ENCODE measurements around the gene CYP51A1. TPM values are rescaled to one million over a fixed set of nuclear protein-coding genes. Genes with fewer than 3 reads are reported as not detected.
"Not testable (repeated sequence)": the region's sequence is repeated elsewhere in the genome, so short reads cannot be mapped to it uniquely, and the experiment has no call there.

CYP51A1 gene
- 32.2 TPM for polyA plus RNA-seq (ENCODE audit: insufficient read length)

DNA sequence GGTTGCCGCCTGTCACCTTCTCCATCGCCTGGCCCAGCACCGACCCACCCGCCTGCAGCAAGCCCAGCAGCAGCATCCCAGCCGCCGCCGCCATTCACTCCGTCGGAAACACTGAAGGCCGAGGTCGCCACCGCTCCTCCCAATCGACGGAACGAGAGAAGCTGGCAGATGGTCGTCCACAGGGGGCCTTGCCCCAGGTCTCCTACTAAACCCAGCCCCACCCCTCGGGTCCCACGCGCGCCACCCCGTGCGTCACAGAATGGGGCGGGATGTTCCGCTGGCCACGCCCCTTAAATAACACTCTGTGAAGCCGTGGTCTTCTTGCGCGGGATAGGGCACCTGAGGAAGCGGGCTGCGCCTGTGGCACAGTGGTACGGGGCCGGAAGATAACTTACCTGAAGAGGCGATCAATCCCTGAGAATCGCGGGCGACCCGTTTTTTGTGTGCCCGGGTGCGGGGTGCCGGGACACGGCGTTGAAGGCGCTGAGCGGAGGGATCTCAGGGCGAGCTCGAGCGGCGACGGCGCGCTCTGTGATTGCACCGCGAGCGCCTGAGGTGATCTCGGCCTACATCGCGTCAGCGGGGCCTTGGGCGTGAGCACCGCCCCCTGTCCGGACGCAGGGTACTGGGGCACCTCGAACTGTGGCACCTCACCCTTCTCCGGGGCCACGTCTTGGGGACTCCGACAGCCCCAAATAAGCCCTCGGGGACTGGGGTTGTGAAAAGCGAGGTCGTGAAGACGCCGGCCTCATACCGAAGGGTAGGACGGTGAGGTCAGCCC lies at the start of gene CYP51A1:
Gene CYP51A1 (minus strand): TSS at position 207 of the 781 bp plus-strand sequence. CDS start 113 bp downstream, at position 94.
- peak; percentile 77 for DNase-seq (ENCODE audit: low read depth)

DNA sequence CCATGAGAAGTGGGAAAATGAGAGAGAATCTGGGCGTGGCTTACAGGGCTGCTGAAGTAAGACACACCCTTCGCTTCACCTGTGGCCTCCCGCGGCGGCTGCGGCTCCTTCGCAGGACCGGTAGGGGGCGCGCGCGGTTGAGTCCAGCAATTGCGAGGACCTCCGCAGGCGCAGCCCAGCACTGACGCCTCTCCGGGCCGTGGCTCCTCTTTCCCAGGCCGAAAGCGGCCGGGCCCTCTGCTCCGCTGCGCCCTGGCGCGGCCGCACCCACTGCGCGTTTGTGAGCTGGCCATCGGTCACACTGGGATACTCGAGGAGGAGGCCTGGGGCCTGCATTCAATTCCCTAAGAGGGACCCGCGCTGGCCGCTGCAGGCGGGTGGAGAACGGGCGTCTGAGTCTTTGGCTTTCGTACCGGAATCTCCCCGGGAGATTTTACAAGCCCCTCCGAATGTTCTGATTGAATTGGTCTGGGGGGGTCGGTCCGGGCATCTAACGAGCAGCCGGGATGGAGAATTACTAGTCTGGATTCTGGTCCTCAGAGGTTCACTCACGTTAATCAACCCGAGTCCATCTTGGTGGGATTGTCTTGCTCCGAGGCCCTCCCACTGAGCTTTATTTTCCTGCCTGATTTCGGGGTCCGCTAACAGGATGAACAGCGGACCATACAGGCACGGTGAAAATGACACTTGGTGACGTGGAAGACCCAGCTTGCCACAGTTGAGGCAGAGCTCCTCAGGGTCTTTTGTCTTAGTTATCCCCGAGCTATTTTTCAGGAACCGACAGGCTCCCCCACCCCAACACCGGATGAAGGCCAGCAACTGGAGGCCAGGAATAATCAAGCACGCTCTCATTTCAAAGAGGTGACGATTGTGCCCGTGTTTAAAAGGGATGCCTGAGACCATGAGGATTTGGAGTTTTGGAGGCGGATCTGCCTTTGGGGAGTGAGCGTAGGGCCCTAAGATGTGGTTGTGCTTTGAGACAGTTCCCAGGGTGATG lies 44.9 kb upstream of the CYP51A1 start, which contains the start of gene LRRD1:
Gene LRRD1 (minus strand): TSS at position 215 of the 997 bp plus-strand sequence. CDS start 13,940 bp downstream, outside the sequence.
- peak; percentile 32 for DNase-seq (ENCODE audit: low read depth)

DNA sequence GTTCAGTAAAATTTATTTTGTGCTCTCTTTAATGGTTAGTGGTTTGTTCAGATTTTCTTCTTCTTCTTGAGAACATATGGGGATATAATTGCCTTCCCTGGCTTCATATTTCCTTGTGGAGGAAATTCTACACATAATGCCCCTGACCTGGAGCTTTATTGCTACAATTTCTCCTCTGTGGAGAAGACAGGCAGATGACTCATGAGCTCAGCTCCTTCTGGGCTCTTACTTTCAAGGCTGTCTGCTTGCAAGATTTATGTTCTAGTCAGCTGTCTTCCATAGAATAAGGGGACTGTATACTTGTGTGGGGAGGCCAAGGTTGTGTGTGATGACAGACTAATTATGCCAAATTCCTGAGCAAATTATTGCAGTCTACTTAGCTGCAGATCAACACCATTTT lies 43.1 kb upstream of the CYP51A1 start:
- DNase-seq (ENCODE audit: low read depth) = no peak

DNA sequence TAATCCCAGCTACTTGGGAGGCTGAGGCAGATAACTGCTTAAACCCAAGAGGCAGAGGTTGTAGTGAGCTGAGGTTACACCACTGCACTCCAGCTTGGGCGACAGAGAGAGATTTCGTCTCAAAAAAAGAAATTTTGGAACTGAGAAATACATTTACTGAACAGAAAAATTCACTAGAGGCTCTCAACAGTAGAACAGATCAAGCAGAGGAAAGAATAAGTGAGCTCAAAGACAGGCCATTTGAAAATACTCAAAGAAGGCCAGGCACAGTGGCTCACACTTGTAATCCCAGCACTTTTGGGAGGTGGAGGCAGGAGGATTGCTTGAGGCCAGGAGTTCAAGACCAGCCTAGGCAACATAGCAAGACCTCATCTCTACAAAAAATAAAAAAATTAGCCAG lies 35.3 kb upstream of the CYP51A1 start:
- DNase-seq (ENCODE audit: low read depth) = not testable (repeated sequence)

DNA sequence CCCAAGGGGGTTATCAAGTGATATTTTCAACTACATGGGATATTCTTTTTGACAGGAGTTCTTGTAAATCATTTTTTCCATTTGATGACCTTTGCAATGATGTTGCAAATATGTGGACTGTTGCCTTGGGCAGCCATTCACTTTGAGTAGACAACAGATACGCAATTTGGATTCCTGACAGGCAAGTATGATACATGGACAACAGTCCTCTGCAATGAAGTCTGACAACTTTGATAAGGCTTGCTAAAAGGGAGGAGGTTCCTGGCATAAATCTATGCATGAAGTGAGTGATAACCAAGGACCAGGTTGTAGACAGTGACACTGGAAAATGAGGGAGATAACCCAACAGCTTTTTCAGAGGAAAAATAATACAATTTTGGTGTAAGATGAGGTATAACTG lies 27.0 kb upstream of the CYP51A1 start:
- no peak for DNase-seq (ENCODE audit: low read depth)

DNA sequence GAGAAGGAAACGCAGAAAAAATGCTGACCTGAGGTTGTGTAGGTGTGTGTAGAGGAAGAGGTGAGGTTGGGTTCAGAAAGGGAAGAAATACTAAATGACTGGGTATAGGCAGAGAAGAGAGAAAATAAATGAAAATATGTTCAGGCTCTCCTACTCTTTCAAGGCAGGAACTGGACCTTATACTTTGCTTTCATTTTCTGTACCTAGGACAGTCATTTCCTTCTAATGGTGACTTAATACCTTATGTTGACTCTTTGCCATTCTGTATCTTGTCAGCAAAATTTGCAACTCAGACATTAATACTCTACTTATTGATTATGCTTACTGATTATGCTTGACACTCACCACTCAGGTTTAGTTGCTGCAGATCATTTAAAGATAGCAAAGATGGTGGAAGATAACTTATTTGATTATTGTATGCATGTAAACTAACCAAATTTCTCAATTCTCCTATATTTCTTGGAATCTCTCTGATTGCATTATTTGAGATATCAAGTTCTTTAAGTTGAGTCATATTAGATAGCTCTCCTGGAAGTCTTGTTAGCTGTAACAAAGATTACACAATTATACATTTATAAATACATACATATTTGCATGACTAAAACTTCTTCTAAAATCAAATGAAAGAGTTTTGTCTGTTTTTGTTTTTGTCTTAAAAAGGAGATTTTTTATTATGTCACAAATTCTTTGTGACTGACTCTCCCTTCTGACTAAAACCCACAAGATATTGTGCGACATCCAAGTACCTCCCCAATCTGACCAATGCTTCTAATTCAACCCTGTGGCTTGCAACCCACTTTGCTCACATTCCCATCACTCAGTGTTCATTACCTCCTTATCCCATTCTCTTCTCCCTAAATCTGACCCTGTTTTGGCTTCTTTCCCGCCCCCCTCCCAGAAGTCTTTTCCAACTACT lies 24.6 kb upstream of the CYP51A1 start:
- DNase-seq (ENCODE audit: low read depth) = no peak

DNA sequence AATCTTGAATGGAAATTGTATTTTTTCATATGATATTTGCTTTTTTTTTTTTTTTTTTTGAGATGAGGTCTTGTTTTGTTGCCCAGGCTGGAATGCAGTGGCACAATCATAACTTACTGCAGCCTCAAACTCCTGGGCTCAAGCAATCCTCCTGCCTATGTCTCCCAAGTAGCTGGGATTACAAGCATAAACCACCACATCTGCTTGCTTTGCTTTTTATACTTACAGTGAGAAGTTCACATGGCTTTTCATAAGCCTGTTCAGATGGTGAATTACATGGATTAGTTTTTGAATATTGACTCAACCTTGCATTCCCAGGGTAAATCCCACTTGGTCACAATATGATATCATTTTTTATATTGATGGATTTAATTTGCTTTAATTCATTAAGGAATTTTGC lies 22.7 kb upstream of the CYP51A1 start:
- no peak for DNase-seq (ENCODE audit: low read depth)

DNA sequence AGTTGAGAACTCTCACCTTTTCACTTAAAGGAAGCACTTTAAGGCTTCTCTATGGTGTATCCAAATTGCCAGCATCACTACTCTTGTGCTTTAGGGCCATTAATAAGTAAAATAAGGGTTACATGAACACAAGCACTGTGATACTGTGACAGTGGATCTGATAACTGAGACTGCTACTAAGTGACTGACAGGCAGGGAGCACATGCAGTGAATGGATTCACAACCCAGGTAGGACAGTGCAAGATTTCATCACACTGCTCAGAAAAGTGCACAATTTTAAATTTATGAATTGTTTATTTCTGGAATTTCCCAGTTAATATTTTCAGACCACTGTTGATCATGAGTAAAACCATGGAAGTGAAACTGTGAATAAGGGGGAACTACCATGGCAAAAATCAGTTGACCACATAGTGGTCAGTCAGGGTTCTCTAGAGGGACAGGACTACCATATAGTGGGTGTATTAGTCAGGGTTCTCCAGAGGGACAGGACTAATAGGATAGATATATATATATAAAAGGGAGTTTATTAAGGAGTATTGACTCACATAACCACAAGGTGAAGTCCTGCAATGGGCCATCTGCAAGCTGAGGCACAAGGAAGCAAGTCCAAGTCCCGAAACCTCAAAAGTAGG lies 20.9 kb upstream of the CYP51A1 start:
- DNase-seq (ENCODE audit: low read depth) = no peak

DNA sequence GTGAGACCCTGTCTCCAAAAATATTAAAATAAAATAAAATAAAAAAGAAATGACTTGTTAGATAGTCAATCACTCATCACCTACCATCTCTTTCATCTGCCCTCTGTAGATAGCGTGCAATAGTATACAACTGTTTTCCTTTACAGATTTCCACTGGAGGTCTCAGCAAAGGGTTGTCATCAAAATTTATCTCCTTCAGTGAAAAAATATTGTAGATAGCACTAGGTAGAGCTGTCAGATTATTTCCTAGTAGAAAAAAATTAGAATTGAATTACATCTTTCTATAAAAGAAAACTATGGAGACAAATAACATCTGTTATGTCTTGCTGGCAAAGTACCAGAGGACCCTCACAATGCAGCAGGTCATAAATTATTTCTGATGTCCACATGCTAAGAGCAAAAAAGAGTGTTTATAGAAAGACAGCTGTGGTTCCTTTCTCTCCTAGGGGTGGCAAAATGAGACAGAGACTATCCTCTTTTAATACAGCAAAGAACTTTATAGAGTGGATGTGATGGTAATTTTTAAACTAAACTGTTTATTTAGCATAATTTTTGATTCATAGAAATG lies 16.3 kb upstream of the CYP51A1 start:
- DNase-seq (ENCODE audit: low read depth) = no peak

DNA sequence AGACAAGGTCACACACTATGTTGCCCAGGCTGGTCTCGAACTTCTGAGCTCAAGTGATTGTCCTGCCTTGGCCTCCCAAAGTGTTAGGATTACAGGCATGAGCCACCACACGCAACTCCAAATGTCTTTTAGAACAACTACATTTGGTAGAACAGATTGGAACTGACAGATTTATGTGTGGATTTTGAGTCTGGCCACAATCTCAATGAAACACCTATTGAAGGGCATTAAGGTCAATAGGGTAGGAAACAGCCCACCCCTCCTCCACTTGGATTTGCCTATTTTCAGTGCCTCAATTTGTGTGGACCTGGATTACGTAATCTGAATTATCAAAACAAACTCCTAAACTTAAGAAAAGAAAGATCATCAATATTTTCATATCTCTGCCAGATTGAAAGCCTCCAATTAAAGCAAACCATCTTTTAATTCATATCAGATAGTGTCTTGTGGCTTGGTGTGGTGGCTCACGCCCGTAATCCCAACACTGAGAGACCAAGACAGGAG lies 15.5 kb upstream of the CYP51A1 start:
- no peak for DNase-seq (ENCODE audit: low read depth)

DNA sequence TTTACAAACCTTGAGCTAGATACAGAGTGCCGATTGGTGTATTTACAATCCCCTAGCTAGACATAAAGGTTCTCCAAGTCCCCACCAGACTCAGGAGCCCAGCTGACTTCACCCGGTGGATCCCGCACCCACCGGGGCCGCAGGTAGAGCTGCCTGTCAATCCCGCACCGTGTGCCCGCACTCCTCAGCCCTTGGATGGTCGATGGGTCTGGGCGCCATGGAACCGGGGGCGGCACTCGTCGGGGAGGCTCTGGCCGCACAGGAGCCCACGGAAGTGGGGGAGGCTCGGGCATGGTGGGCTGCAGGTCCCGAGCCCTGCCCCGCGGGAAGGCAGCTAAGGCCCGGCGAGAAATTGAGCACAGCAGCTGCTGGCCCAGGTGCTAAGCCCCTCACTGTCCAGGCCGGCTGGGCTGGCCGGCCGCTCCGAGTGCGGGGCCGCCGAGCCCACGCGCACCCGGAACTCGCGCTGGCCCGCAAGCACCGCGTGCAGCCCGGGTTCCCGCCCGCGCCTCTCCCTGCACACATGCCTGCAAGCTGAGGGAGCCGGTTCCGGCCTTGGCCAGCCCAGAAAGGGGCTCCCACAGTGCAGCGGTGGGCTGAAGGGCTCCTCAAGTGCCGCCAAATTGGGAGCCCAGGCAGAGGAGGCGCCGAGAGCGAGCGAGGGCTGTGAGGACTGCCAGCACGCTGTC lies 9.1 kb upstream of the CYP51A1 start:
- DNase-seq (ENCODE audit: low read depth) = not testable (repeated sequence)

DNA sequence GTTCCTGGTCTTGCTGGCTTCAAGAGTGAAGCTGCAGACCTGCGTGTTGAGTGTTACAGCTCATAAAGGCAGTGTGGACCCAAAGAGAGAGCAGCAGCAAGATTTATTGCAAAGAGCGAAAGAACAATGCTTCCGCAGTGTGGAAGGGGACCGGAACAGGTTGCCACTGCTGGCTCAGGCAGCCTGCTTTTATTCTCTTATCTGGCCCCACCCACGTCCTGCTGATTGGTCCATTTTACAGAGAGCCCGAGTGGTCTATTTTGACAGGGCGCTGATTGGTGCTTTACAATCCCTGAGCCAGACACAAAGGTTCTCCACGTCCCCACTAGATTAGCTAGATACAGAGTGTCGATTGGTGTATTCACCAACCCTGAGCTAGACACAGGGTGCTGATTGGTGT lies 8.5 kb upstream of the CYP51A1 start:
- DNase-seq (ENCODE audit: low read depth) = not testable (repeated sequence)

DNA sequence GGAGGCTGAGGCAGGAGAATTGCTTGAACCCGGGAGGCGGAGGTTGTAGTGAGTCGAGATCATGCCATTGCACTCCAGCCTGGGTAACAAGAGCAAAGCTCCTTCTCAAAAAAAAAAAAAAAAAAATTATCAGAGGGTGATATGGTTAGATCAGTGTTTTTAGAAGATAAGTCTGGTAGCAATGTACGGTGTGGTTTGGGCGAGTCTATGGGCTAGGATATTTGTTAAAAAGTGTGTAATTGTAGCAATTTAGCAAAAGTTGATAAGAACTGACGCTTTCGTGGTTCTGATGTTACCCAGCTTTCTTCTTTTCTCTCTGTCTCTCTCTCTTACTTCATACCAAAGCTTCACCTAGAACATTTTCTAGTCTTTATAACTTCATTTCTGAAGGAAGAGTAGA lies 6.9 kb upstream of the CYP51A1 start:
- DNase-seq (ENCODE audit: low read depth) = no peak

DNA sequence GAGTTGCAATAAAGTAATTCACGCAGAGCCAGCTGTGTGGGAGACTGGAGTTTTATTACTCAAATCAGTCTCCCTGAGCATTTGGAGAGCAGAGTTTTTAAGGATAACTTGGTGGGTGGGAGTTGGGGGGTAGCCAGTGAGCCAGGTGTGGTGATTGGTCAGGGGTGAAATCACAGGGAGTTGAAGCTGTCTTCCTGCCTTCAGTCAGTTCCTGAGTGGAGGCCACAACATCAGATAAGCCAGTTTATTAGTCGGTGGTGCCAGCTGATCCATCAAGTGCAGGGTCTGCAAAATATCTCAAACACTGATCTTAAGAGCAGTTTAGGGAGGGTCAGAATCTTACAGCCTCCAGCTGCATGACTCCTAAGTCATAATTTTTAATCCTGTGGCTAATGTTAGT lies 3.3 kb upstream of the CYP51A1 start:
- DNase-seq (ENCODE audit: low read depth) = no peak

DNA sequence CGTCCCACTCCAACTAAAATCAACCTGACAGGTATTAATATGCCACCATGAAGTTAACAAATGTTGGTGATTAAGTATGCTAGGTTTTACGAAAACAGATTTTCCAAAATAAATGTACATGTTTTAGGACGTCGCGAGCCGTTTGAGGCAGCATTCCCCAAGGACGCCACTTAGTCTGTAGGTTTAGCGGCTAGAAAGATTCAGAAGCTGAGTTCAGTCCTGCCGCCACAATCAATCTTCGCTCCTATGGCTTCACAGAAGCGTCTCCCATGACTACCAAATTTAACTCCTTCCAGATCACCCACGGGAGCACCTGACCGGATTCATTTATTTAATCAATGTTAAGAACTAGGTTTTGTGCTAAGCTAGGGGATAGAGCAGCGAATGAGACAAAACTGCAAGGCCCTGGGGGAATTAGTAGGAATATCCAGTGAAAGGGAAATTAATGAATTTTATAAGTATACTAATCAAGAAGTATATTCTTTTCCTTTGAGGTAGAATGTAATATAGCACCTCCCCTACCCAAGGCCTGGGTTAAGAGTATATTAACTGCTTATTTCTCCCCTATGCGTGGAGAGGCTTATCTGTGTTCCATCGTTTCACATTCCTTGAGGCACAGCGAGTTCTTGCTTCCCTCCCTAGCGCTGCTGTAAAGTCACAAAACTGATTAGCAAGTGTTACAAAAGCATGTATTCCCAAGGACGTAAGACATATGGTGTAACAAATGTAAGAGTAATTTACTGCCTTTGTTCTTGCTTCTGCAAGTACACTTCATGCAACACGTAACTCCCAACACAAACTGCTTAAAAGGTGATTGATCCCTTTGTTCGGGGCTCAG lies 994 bp upstream of the CYP51A1 start:
- peak; percentile 17 for DNase-seq (ENCODE audit: low read depth)

DNA sequence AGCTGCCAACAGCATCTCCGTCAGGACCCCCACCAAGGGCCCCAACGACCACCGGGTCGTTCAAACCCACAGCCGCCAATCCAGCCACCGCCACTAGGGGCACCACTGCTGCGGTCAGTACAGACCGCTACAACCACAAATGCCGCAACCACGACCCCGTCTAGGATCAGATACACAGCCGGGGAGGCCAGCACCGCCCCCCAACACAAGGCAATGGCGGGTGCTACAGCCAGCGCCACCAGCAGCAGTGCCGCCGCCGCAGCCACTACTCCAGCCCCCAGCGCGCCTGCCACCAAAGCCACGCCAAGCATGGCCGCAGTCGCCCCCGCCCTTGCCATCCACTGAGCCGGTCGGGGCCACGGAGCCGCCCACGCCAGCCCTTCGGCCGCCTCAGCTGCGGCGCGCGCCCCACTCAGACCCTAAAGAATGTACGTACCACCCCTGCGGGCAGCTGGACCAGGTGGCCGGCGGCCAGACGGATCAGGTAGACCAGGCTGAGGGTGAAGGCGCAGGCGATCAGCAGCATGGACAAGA lies 473 bp downstream of the CYP51A1 start:
- DNase-seq (ENCODE audit: low read depth) = peak; percentile 26

DNA sequence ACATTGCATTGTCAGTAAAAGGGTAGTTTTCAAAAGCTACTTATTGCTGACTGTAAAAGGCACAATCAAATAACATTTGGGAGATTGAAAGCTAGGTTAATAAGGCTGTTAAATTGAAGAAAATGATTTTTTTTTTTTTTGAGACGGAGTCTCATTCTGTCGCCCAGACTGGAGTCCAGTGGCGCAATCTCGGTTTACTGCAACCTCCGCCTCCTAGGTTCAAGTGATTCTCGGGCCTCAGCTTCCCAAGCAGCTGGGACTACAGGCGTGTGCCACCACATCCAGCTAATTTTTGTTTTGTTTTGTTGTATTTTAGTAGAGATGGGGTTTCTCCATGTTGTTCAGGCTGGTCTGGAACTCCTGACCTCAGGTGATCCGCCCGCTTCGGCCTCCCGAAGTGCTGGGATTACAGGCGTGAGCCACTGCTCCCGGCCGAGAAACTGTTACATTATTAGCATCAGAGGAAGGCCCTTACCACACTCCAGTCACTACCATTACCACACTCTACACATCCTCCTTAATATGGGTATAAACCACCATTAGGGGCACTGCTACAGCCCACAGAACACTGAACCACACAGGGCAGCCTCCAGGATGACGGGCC lies 1.0 kb downstream of the CYP51A1 start:
- no peak for DNase-seq (ENCODE audit: low read depth)

DNA sequence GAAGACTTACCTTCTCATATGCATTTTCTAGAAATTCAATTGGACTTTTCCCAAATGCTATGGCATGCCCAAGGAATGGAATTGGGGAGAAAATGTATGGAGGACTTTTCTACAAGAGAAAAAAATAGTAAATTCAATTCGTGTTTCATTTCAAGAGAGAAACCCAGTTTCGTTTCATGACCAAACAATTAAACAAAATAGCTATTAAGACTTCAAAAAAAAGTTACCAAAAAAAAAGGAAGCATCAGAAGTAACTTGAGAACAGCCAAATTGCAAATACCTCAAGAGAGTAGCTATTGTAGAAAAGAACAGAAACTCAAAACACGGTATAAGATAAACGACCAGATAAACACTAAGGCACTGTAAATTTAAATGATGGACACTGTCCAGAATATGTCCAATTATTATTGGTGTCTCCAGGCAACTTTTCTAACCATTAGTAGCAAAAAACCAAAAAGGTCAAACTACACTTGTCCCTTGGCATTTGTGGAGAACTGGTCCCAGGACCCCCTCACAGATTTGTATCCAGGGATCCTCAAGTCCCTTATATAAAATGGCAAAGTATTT lies 2.4 kb downstream of the CYP51A1 start:
- DNase-seq (ENCODE audit: low read depth) = no peak

All from forelimb muscle (tissue), 1 donor.